ENCODE data around the gene ZNF462. TPM values are rescaled to one million over a fixed set of nuclear protein-coding genes. Genes with fewer than 3 reads are reported as not detected.

Gene ZNF462
- total and polyA plus RNA-seq, 4 donors = 0.35 to 2.1 (median 1.4) TPM

GRCh38 chr9:106885451-106885850 lies 22.5 kb downstream of the ZNF462 start:
- H3K36me3 ChIP-seq (ENCODE audit: control insufficient read depth in 4 of 4, insufficient read depth in 3 of 4, low read depth in 1 of 4, low read length in 3 of 4) = no peaks in the 10 kb centered on the region
- TF ChIP-seq FOXA1 (IDR thresholded peaks at IDR 0.05) (no peak), YY1 (IDR thresholded peaks at IDR 0.05) (no peak), ATF3 (IDR thresholded peaks at IDR 0.05) (no peak), HNF4G (IDR thresholded peaks at IDR 0.05) (no peak), FOXA2 (IDR thresholded peaks at IDR 0.05) (no peak), REST (IDR thresholded peaks at IDR 0.05) (no peak), TAF1 (conservative IDR thresholded peaks at IDR 0.05) (no peak), CTCF (IDR thresholded peaks at IDR 0.05; ENCODE audit: low read depth, low read length, missing input control) (no peak), GABPA (IDR thresholded peaks at IDR 0.05 in 1 of 2, conservative IDR thresholded peaks at IDR 0.05 in 1 of 2) (no peak)
- H3K4me3 ChIP-seq (ENCODE audit: low read depth in 1 of 3, low read length in 3 of 3) = no peak overlapping the region
- DNase-seq (ENCODE audit: low spot score) = no peak
- no peaks in the 10 kb centered on the region for H3K27me3 ChIP-seq (ENCODE audit: control insufficient read depth in 4 of 4, insufficient read depth in 4 of 4, low read length in 3 of 4)
- H3K27ac ChIP-seq (ENCODE audit: low read depth in 1 of 2, low read length in 2 of 2) = no peak overlapping the region
- H3K9ac ChIP-seq (ENCODE audit: low read depth in 1 of 2, low read length in 2 of 2) = no peak overlapping the region
- 85% methylated on average over 2 of the region's 2 CpGs for WGBS
- H3K9me3 ChIP-seq (ENCODE audit: control insufficient read depth in 4 of 4, low read length in 3 of 4) = no peaks in the 10 kb centered on the region
- no peaks in the 10 kb centered on the region for H3K4me1 ChIP-seq (ENCODE audit: control insufficient read depth in 4 of 4, insufficient read depth in 4 of 4, low read length in 3 of 4)

DNA sequence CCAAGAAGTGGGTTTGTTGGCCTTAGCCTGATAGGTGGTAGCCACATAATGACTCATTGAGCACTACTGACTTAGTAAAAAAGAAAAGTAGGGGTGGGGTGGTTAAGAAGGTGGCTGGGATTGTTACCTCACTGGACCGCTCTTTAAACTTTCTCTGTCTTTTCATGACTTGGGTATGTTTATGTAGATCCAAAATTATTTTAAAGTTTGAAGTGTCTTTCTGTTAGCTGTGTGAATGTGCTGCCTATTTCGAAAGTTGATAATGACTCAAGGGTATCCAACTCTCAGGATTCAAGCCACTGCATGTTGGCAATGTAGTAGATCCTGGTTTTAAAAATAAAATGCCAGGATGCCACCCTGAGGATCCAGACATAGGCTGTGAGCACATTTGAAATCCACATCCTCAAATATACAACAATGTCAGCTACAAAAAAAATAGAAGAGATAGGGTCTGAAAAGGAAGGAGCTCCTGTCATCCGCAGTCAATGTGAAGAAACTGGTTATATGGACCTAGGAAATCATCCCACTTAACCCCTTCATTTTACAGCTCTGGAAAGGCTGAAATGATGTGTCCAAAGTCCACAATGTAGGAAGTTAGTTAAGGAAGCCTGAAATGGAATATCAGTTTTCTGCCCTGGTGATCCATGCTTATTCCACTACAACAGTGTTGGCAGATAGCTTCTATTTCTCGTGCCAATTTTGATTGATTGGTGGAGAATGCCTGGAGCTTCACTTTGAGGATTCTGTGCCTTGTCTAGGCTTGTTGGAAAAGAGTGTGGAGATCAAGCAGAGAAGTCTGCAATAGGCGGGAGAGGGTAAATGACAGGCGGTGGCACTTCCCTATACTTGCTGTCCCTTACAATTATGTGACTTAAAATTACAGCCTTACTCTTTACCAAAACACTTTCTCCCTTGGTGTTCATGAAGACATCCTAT lies 23.4 kb downstream of the ZNF462 start:
- TF ChIP-seq FOXA1 (IDR thresholded peaks at IDR 0.05) (no peak), GABPA (IDR thresholded peaks at IDR 0.05 in 1 of 2, conservative IDR thresholded peaks at IDR 0.05 in 1 of 2) (no peak), ATF3 (IDR thresholded peaks at IDR 0.05) (no peak), EGR1 (IDR thresholded peaks at IDR 0.05; ENCODE audit: low read depth in 2 of 2) (no peak), FOXA2 (IDR thresholded peaks at IDR 0.05) (no peak), CTCF (IDR thresholded peaks at IDR 0.05; ENCODE audit: low read depth, low read length, missing input control) (no peak), RAD21 (IDR thresholded peaks at IDR 0.05) (no peak), NR2F2 (IDR thresholded peaks at IDR 0.05) (no peak), YY1 (IDR thresholded peaks at IDR 0.05) (no peak), JUND (IDR thresholded peaks at IDR 0.05) (no peak), HNF4A (conservative IDR thresholded peaks at IDR 0.05) (no peak), SP1 (IDR thresholded peaks at IDR 0.05) (no peak), HNF4G (IDR thresholded peaks at IDR 0.05) (no peak)
- TF ChIP-seq, protein P1, sequence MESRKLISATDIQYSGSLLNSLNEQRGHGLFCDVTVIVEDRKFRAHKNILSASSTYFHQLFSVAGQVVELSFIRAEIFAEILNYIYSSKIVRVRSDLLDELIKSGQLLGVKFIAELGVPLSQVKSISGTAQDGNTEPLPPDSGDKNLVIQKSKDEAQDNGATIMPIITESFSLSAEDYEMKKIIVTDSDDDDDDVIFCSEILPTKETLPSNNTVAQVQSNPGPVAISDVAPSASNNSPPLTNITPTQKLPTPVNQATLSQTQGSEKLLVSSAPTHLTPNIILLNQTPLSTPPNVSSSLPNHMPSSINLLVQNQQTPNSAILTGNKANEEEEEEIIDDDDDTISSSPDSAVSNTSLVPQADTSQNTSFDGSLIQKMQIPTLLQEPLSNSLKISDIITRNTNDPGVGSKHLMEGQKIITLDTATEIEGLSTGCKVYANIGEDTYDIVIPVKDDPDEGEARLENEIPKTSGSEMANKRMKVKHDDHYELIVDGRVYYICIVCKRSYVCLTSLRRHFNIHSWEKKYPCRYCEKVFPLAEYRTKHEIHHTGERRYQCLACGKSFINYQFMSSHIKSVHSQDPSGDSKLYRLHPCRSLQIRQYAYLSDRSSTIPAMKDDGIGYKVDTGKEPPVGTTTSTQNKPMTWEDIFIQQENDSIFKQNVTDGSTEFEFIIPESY (IDR thresholded peaks at IDR 0.05) = no peak
- TF ChIP-seq, protein P2, sequence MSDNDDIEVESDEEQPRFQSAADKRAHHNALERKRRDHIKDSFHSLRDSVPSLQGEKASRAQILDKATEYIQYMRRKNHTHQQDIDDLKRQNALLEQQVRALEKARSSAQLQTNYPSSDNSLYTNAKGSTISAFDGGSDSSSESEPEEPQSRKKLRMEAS (IDR thresholded peaks at IDR 0.05) = no peak
- H3K9me3 ChIP-seq (ENCODE audit: control insufficient read depth in 4 of 4, low read length in 3 of 4) = no peaks in the 10 kb centered on the region
- H3K27me3 ChIP-seq (ENCODE audit: control insufficient read depth in 4 of 4, insufficient read depth in 4 of 4, low read length in 3 of 4) = no peaks in the 10 kb centered on the region
- H3K4me1 ChIP-seq (ENCODE audit: control insufficient read depth in 4 of 4, insufficient read depth in 4 of 4, low read length in 3 of 4) = no peaks in the 10 kb centered on the region
- DNase-seq (ENCODE audit: low spot score) = no peak
- H3K9ac ChIP-seq (ENCODE audit: low read depth in 1 of 2, low read length in 2 of 2) = no peak overlapping the region
- 80% methylated on average over 6 of the region's 6 CpGs for WGBS
- H3K36me3 ChIP-seq (ENCODE audit: control insufficient read depth in 4 of 4, insufficient read depth in 3 of 4, low read depth in 1 of 4, low read length in 3 of 4) = no peaks in the 10 kb centered on the region
- H3K27ac ChIP-seq (ENCODE audit: low read depth in 1 of 2, low read length in 2 of 2) = no peak overlapping the region
- no peak overlapping the region for H3K4me3 ChIP-seq (ENCODE audit: low read depth in 1 of 3, low read length in 3 of 3)

Measured in liver (tissue), 9 donors.